Stimulated activated CD4-positive, alpha-beta T cell treated with anti-CD3 and anti-CD28 coated beads, Interleukin-12 subunit alpha, Interleukin-12 subunit beta, amount 100 ng/mL, for 48 hours (primary cell): ENCODE results near the gene TCF12.

Source experiments
- DNase-seq, 3 donors: peaks; one replicate each; pipeline ENCODE4 v3.0.0-alpha.2; 2020; ENCODE audit warnings: low read depth in 2 of 3, low spot score in 1 of 3

TCF12 gene

DNA sequence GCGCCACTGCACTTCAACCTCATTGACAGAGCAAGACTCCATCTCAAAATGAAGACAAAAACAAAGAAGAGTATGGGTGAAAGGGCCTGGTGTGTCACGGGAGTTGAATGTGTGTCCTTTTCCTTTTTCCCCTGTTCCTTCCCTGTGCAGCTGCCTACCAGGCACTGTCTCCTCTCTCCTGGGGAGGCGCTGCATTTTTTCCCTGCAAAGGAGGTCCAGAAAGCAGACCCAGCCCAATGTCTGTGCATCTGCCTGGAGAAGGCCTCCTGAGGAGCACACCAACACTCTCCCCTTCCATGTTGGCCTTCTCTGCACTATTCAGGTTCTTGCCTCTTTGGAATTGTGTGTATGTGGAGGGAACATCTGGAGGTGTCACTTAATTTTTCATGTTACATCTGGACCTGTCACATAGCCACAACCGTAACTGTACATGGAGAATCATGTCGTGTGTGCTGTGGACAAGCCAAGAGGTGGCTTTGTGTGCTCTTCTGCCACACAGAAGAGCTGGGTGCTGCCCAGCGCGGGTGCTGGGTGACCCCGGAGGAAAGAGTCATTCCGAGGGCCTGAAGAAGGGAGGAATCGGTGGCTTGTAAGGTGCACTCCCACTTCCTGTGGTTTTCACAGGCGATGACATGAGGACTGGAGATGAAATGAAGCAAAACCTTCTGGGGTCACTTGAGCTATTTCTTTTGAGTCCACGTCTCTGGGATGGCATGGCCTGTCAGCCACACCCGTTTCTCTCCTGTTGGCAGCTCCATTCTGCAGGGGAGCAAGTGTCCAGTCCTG, 411.3 kb downstream of the TCF12 start:
- no peak for DNase-seq

DNA sequence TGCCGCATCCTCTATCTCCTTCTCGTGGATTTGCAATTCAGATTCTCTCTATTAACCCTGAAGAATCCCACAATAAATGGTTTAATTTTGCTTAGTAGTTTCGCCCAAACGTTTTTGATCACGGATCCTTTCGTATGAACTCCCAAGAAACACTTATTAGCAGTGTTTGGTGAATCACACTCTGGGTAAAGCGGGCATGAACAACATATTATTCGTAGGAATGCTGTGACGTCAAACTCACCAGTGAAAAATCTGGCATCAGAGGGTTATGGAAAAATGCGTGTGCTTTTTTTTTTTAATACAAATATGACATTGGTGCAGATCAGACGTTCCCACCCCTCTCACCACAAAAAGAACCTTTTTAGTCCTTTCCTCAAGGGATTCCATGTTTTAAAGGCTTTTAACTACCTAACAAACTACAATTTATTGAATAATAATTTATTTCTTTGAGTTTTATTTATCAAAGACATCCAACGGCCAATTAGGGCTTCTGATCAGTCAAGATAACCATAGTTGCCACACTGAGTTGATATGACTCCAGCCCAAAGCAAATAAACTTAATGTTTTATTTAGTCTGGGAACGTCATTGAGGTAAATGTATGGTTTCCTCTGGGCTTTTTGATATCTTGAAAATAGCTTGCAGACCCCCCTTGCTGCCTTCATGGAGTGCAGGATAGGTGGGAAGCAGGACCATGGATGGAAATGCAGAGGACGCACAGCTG, 412.3 kb downstream of the TCF12 start:
- no peak for DNase-seq

DNA sequence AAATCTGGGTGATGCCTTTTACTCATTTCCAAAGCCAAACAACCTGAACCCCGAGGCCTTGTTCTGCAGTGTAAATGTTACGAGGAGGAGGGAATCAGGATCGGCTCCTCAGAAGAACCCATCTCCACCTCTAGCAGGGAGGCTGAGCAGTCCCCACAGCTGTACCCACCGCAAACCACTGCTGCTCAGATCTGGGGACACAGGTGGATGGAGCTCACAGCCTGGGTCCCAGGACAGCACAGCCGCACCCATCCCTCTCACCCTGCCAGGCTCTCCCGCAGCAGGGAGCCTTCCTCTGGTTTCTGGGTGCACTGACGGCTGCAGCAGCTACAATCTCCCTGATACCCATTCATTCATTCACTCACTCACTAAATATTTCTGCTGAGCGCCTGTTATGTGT, 413.9 kb downstream of the TCF12 start:
- DNase-seq, result no peak

DNA sequence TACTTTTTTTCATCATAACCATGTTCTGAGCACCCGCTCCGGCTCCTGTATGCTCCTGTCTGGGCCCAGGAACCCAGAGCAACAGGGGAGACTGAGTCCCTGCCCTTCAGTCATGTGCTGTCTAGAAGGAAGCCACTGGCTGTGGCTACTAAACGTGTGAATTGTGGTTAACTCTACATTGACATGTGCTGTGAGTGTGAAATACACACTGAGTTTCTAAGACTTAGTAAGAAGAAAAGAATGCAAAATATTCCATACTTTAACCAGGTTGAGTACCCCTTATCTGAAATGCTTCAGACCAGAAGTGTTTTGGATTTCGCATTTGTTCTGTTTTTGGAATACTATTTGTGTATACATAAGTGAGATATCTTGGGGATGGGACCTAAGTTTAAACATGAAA, 415.0 kb downstream of the TCF12 start:
- no peak for DNase-seq

DNA sequence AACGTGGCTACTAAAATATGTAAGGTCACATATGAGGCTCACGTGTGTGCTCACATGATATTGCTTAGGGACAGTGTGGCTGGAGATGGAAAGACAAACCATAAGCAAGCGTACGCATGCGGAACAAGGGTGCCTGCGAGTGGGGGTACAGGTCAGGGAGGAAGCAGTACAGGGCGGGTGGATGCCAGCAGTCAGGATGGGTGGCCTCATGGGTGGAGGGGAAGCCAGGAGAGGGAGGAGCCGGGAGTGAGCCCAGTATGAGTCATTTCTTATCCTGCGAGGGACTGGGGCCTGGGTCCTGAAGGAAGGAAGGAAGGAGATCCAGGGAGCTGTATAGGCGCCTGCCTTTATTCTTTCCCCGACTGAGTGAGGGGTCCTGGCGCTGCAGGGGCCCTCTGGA, 415.8 kb downstream of the TCF12 start:
- DNase-seq, result no peak

DNA sequence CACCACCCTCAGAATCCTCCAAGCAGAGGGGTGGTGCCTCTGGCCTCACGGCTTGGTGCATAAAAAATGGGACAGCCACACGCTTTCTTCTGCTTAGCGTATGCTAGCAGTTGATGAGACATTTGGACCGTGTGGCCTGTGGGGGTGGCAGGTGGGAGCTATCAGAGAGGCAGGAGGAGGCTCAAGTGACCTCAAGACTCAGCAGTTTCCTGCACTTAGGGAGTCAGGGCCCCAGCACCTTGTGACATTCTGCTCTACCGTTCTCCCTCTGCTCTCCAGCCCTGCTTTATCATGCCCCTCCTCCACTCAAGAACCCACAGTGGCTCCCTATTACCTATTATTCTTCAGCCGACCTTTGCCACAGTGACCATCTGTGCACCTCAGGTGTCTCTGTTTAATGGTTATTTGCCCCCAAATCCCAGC, 416.9 kb downstream of the TCF12 start:
- DNase-seq, result no peak

DNA sequence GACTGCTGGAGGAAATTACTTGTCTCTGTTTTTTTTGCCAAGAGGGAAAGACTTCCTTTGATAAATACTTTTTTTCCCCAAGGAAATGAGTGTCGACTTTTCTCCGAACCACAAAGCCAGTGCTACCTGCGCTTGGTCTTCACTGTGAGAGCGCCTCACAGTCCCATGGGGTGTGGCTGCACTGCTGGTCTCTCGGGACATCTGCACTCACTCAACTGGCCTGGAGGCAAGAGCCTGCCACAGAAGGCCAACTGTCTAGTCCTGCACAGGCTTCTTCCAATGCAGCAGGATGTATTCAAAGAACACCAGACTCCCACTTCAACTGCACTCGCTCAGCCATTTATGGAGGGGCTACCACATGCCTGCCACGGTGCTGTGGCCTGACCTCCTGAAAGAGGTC, 417.3 kb downstream of the TCF12 start:
- DNase-seq, result no peak

DNA sequence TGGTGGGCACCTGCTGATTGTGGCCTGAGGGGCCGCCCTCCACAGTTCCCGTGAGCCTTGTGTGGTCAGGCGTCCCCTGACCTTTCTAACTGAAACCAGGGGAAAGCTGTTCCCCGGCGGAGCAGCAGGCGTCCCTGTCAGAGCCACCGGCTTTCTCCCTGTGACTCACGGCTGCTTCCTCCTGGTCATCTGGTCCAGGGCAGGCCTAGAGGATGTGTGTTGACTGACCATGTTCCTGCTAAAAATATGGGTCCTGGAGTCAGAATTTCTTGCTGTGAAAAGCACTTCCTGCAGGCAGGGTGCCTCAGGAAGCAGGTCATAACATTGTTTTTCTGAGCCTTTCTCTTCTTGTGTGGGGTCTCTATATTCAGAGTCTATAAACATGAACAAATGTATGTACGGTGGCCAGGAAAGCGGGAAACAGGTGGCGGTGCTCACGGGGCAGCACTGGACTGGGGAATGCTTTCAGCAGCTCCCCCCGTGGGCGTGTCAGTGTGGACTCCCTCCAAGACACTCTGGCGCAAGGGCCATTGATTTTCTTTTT, 419.5 kb downstream of the TCF12 start:
- DNase-seq, result no peak

DNA sequence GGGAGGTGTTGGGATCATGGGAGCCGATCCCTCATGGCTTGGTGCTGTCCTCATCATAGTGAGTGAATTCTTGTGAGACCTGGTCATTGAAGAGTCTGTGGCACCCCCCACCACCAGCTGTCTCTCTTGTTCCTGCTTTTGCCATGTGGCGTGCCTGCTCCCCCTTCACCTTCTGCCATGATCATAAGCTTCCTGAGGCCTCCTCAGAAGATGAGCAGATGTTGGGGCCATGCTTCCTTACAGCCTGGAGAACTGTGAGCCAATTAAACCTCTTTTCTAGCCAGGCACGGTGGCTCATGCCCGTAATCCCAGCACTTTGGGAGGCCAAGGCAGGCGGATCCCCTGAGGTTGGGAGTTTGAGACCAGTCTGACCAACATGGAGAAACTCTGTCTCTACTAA, 420.9 kb downstream of the TCF12 start:
- DNase-seq, result no peak
